Lower leg skin (tissue), 4 donors: ENCODE data around the gene TMEM126B. TPM values are rescaled to one million over a fixed set of nuclear protein-coding genes. Genes with fewer than 3 reads are reported as not detected.

Experiments used
- DNase-seq, 2 donors: peaks; one replicate each; pipeline ENCODE4 v3.0.0-alpha.2; 2019; ENCODE audit warnings: low spot score in 2 of 2
- H3K4me3 ChIP-seq: fragments of 200-600 bp; sonication (generic); 2 replicates; pipeline ENCODE4 v1.5.1; 2017; ENCODE audit warnings: mild to moderate bottlenecking, low read depth; ENCODE audit not compliant: poor library complexity, severe bottlenecking
- CTCF ChIP-seq, 3 donors: fragments of 450-650 bp; IDR thresholded peaks; one replicate each; pipeline ENCODE4 v1.5.1; 2016; ENCODE audit warnings: antibody characterized with exemption in 3 of 3, mild to moderate bottlenecking in 3 of 3, moderate library complexity in 2 of 3
- POLR2A ChIP-seq, 2 donors: fragments of 450-650 bp; IDR thresholded peaks; one replicate each; pipeline ENCODE4 v1.6.1; 2016 to 2017; ENCODE audit warnings: antibody characterized with exemption in 2 of 2, mild to moderate bottlenecking in 1 of 2, moderate library complexity in 1 of 2
- WGBS, 2 donors: methylation state at CpG; one replicate each; pipeline ENCODE4 v1.1.5; 2018; 5-methylcytosine and 5-hydroxymethylcytosine counted together
- intact Hi-C: fragments of 100-400 bp; cut with DNase I; formaldehyde crosslinking; loops from one replicate; pipeline ENCODE4 v1.15.0; 2023; ENCODE audit warnings: low total_unique reads
- total RNA-seq, 4 donors: library from RNA; depleted of rRNA; stranded (reverse); fragments of >200 nt; gene quantifications; one replicate each; pipeline ENCODE4 v1.1.0, GENCODE V29; 2016

The TMEM126B gene
- total RNA-seq, 4 donors from 2014 or later = 22.3 to 42.0 (median 23.6) TPM

- intact Hi-C loops = no loop called here
- DNase-seq = no peak
- no peak overlapping the region for H3K4me3 ChIP-seq
- 62 to 71% methylated on average over 15 of the region's 15 CpGs for WGBS, 2 donors
- no peak for TF ChIP-seq CTCF (IDR thresholded peaks at IDR 0.05)
- TF ChIP-seq POLR2A (IDR thresholded peaks at IDR 0.05) = no peak
Measured at GRCh38 chr11:85685125-85685819, 56.9 kb downstream of the TMEM126B start.

GRCh38 chr11:85685820-85686459, 57.5 kb downstream of the TMEM126B start, which contains the start of gene CCDC89:
CCDC89 (minus strand) TSS chr11:85686195; CDS start chr11:85686130, 65 bp downstream.
- no peak within 1 kb of the TSS for H3K4me3 ChIP-seq
- 27 to 30% methylated on average over 13 of the region's 13 CpGs for WGBS, 2 donors
- no peak for TF ChIP-seq CTCF (IDR thresholded peaks at IDR 0.05)
- no peak for TF ChIP-seq POLR2A (IDR thresholded peaks at IDR 0.05)
- peak; percentile 82 to 92 for DNase-seq
- intact Hi-C loops = no loop called here

Other genes starting within 250 kb of the TMEM126B start
- gene DLG2, start 1.2 kb upstream of the TMEM126B start, total RNA-seq = 10 to 100 TPM; 37.6 to 68.3 (median 46.0) TPM
- 10 to 100 TPM in 3 of 4 donors, 1 to 10 TPM in 1; 8.9 to 15.0 (median 12.0) TPM for gene TMEM126A, start 19.4 kb downstream of the TMEM126B start, total RNA-seq
- gene CREBZF, start 36.5 kb downstream of the TMEM126B start, total RNA-seq = 10 to 100 TPM; 43.8 to 75.1 (median 48.5) TPM
- gene CCDC89, start 57.6 kb downstream of the TMEM126B start, total RNA-seq = 1 to 10 TPM in 2 of 4 donors, under 1 TPM in 2; 0.21 to 3.4 (median 1.0) TPM
- gene SYTL2, start 182.5 kb downstream of the TMEM126B start, total RNA-seq = 10 to 100 TPM in 2 of 4 donors, 1 to 10 TPM in 2; 4.2 to 13.2 (median 8.9) TPM
- not detected for gene CCDC83, start 226.8 kb downstream of the TMEM126B start, total RNA-seq